H1 (cell line): Measurements from ENCODE around the gene IGLON5. TPM values are rescaled to one million over a fixed set of nuclear protein-coding genes. Genes with fewer than 3 reads are reported as not detected.

Experiments
- CTCF ChIA-PET: fragments of 300-600 bp; sonication (Branson Sonifier 250); formaldehyde crosslinking; loops from one replicate; lab custom pipeline; 2021; ENCODE audit not compliant: partially characterized antibody; lab: Charles Lee
- POLR2A ChIA-PET: fragments of 300-600 bp; sonication (Branson Sonifier 250); formaldehyde crosslinking; loops from one replicate; lab custom pipeline; 2021; ENCODE audit warnings: inconsistent platforms; ENCODE audit not compliant: partially characterized antibody; lab: Charles Lee
- DNase-seq, 2 experiments: peaks; one replicate each; pipeline versions ENCODE4 v3.0.0 to v3.0.0-alpha.2; 2010 to 2022; ENCODE audit warnings: low spot score in 2 of 2, low read depth in 1 of 2, mixed read lengths in 1 of 2
- FAIRE-seq: peaks from 2 replicates; lab custom pipeline; 2011; peaks lifted over from hg19 to GRCh38; lab: Jason Lieb, UNC
- H2AFZ ChIP-seq: 2 replicates; pipeline ENCODE4 v1.8.1; 2012; ENCODE audit warnings: low read length, inconsistent platforms
- H2AK5ac ChIP-seq: 2 replicates; pipeline ENCODE4 v1.6.1; 2013; ENCODE audit warnings: low read depth, low read length
- H2BK120ac ChIP-seq: replicated peaks from 2 replicates; pipeline ENCODE3; 2013; ENCODE audit warnings: low read depth, low read length, inconsistent platforms
- H2BK12ac ChIP-seq: 2 replicates; pipeline ENCODE4 v1.6.1; 2013; ENCODE audit warnings: low read depth, low read length
- H2BK15ac ChIP-seq: 2 replicates; pipeline ENCODE4 v1.6.1; 2013; ENCODE audit warnings: low read length
- H2BK20ac ChIP-seq: 2 replicates; pipeline ENCODE4 v1.6.1; 2013; ENCODE audit warnings: low read length
- H2BK5ac ChIP-seq: 2 replicates; pipeline ENCODE4 v1.6.1; 2013; ENCODE audit warnings: low read depth, low read length
- H3K14ac ChIP-seq: 2 replicates; pipeline ENCODE4 v1.6.1; 2013; ENCODE audit warnings: inconsistent platforms; ENCODE audit not compliant: insufficient read length
- H3K18ac ChIP-seq: 2 replicates; pipeline ENCODE4 v1.6.1; 2013; ENCODE audit warnings: low read length; ENCODE audit errors: extremely low read depth
- H3K23ac ChIP-seq: 2 replicates; pipeline ENCODE4 v1.6.1; 2013; ENCODE audit warnings: inconsistent platforms; ENCODE audit not compliant: insufficient read length
- H3K23me2 ChIP-seq: 2 replicates; pipeline ENCODE4 v1.6.1; 2013; ENCODE audit warnings: low read depth, low read length
- H3K27ac ChIP-seq: 2 replicates; pipeline ENCODE4 v1.6.1; 2011; ENCODE audit warnings: low read depth, low read length, inconsistent platforms
- H3K27me3 ChIP-seq, 4 experiments: replicated peaks in 1 of 4; 1 replicate in 1 of 4; 2 replicates in 3 of 4; pipeline versions ENCODE4 v1.6.1 to v1.8.1; 2011 to 2013; ENCODE audit warnings: low read length in 3 of 4, mild to moderate bottlenecking in 3 of 4, inconsistent platforms in 2 of 4, mixed read lengths in 2 of 4, moderate library complexity in 1 of 4; ENCODE audit not compliant: control insufficient read depth in 3 of 4, insufficient read depth in 3 of 4; ENCODE audit errors: extremely low read depth in 1 of 4
- H3K36me3 ChIP-seq, 4 experiments: 2 replicates each; pipeline versions ENCODE4 v1.6.1 to v1.8.1; 2011 to 2013; ENCODE audit warnings: mild to moderate bottlenecking in 4 of 4, low read length in 3 of 4, moderate library complexity in 2 of 4, control low read depth in 1 of 4, inconsistent platforms in 1 of 4; ENCODE audit not compliant: insufficient read depth in 4 of 4, control insufficient read depth in 2 of 4
- H3K4ac ChIP-seq: replicated peaks from 2 replicates; pipeline ENCODE3; 2013; ENCODE audit warnings: low read length, low read depth, mixed read lengths, inconsistent platforms; ENCODE audit not compliant: insufficient read length
- H3K4me1 ChIP-seq, 4 experiments: replicated peaks in 1 of 4; 1 replicate in 1 of 4; 2 replicates in 3 of 4; pipeline versions ENCODE4 v1.6.1 to v1.8.1; 2011 to 2013; ENCODE audit warnings: low read length in 3 of 4, inconsistent platforms in 2 of 4, mixed read lengths in 1 of 4; ENCODE audit not compliant: insufficient read depth in 4 of 4, control insufficient read depth in 3 of 4
- H3K4me2 ChIP-seq, 2 experiments: 2 replicates each; pipeline versions ENCODE4 v1.6.1 to v1.8.1; 2011 to 2013; ENCODE audit warnings: low read depth in 2 of 2, low read length in 2 of 2, control low read depth in 1 of 2, inconsistent platforms in 1 of 2, mild to moderate bottlenecking in 1 of 2; ENCODE audit not compliant: insufficient read depth in 1 of 2
- H3K4me3 ChIP-seq, 4 experiments: fragments of 200-600, 300-600 bp in 1 of 4; sonication (generic), shearing (Covaris generic), sonication (Bioruptor Twin) in 1 of 4; 2 replicates each; pipeline versions ENCODE4 v1.5.1 to v1.8.1; 2011 to 2016; ENCODE audit warnings: low read length in 4 of 4, low read depth in 3 of 4, control low read depth in 2 of 4, inconsistent platforms in 2 of 4, mild to moderate bottlenecking in 2 of 4, mixed read lengths in 1 of 4, moderate library complexity in 1 of 4; ENCODE audit not compliant: insufficient read depth in 2 of 4; ENCODE audit errors: extremely low read depth in 1 of 4
- H3K56ac ChIP-seq: replicated peaks from 2 replicates; pipeline ENCODE3; 2013; ENCODE audit warnings: low read depth, mild to moderate bottlenecking, mixed read lengths, low read length, inconsistent platforms; ENCODE audit not compliant: insufficient read length
- H3K79me1 ChIP-seq: 2 replicates; pipeline ENCODE4 v1.6.1; 2013; ENCODE audit warnings: low read depth, low read length, control low read depth
- H3K79me2 ChIP-seq, 2 experiments: 2 replicates each; pipeline versions ENCODE4 v1.6.1 to v1.8.1; 2012 to 2013; ENCODE audit warnings: low read length in 2 of 2, mild to moderate bottlenecking in 2 of 2, inconsistent platforms in 1 of 2; ENCODE audit not compliant: insufficient read depth in 2 of 2, control insufficient read depth in 1 of 2
- H3K9ac ChIP-seq, 4 experiments: replicated peaks in 1 of 4; 1 replicate in 1 of 4; 2 replicates in 3 of 4; pipeline versions ENCODE4 v1.6.1 to v1.8.1; 2011 to 2013; ENCODE audit warnings: low read depth in 3 of 4, low read length in 3 of 4, control low read depth in 2 of 4, mild to moderate bottlenecking in 2 of 4, moderate library complexity in 2 of 4, inconsistent platforms in 1 of 4; ENCODE audit errors: extremely low read depth in 1 of 4
- H3K9me3 ChIP-seq, 2 experiments: 2 replicates each; pipeline versions ENCODE4 v1.6.1 to v1.8.1; 2012 to 2013; ENCODE audit warnings: mild to moderate bottlenecking in 2 of 2, moderate library complexity in 2 of 2, control low read depth in 1 of 2, inconsistent platforms in 1 of 2, low read depth in 1 of 2, low read length in 1 of 2, mixed read lengths in 1 of 2; ENCODE audit not compliant: insufficient read depth in 2 of 2
- H4K20me1 ChIP-seq, 2 experiments: replicated peaks in 1 of 2; 2 replicates each; pipeline versions ENCODE3 to v1.8.1; 2011 to 2013; ENCODE audit warnings: inconsistent platforms in 2 of 2, low read length in 2 of 2, mild to moderate bottlenecking in 1 of 2; ENCODE audit not compliant: insufficient read depth in 2 of 2, control insufficient read depth in 1 of 2
- H4K5ac ChIP-seq: 2 replicates; pipeline ENCODE4 v1.6.1; 2013; ENCODE audit warnings: low read length, low read depth, mixed read lengths, inconsistent platforms; ENCODE audit not compliant: insufficient read length
- H4K8ac ChIP-seq: 2 replicates; pipeline ENCODE4 v1.8.0; 2013; ENCODE audit warnings: mild to moderate bottlenecking, moderate library complexity, low read length, inconsistent platforms; ENCODE audit not compliant: insufficient read depth; ENCODE audit errors: extremely low read depth
- H4K91ac ChIP-seq: replicated peaks from 2 replicates; pipeline ENCODE3; 2013; ENCODE audit warnings: low read length, mixed read lengths, inconsistent platforms; ENCODE audit not compliant: insufficient read length
- EGR1 ChIP-seq: IDR thresholded peaks from 2 replicates; pipeline ENCODE4 v1.6.1; 2011; ENCODE audit warnings: low read depth, low read length, borderline replicate concordance
- NRF1 ChIP-seq: IDR thresholded peaks from 2 replicates; pipeline ENCODE4 v1.6.1; 2011; ENCODE audit warnings: mild to moderate bottlenecking, low read depth, low read length, improper control_type of control experiment
- POU5F1 ChIP-seq: IDR thresholded peaks from 2 replicates; pipeline ENCODE4 v1.6.1; 2011; ENCODE audit warnings: low read depth, mild to moderate bottlenecking, low read length, moderate library complexity
- RFX5 ChIP-seq: IDR thresholded peaks from 2 replicates; pipeline ENCODE4 v1.6.1; 2011; ENCODE audit warnings: low read depth, low read length, improper control_type of control experiment, borderline replicate concordance
- RNF2 ChIP-seq: fragments of 200-900, 300-1000 bp; sonication (generic); IDR thresholded peaks from 2 replicates; pipeline ENCODE4 v1.7.1; 2016; ENCODE audit warnings: borderline replicate concordance, low read depth, mild to moderate bottlenecking, antibody characterized with exemption, low read length; ENCODE audit not compliant: poor library complexity, severe bottlenecking; ENCODE audit errors: missing control alignments
- RXRA ChIP-seq: IDR thresholded peaks from 2 replicates; pipeline ENCODE4 v1.6.1; 2011; ENCODE audit warnings: low read depth, mild to moderate bottlenecking, low read length, moderate library complexity; ENCODE audit not compliant: insufficient read depth
- WGBS, 2 experiments: shearing (Covaris generic) in 1 of 2; methylation state at CpG; one replicate each; pipeline versions ENCODE4 v1.1.6 to v1.1.7; 2013 to 2015; ENCODE audit warnings: low lambda C conversion rate in 2 of 2, mixed read lengths in 2 of 2, inconsistent platforms in 1 of 2, low coverage in 1 of 2, missing lambda C conversion rate in 1 of 2; ENCODE audit not compliant: insufficient replicate concordance in 2 of 2, insufficient coverage in 1 of 2, insufficient read length in 1 of 2; ENCODE audit errors: extremely low coverage in 1 of 2, missing lambda C conversion rate in 1 of 2; 5-methylcytosine and 5-hydroxymethylcytosine counted together
- polyA plus RNA-seq, 7 experiments: library from polyadenylated mRNA; depleted of rRNA in 3 of 7; stranded (reverse) in 5 of 7; unstranded in 2 of 7; fragments of >200 nt in 5 of 7; fragments of 200-250 nt in 2 of 7; gene quantifications; 1 replicate in 5 of 7; 2 replicates in 1 of 7; 4 replicates in 1 of 7; pipeline versions ENCODE4 v1.2.1 to v1.2.3, GENCODE V29; 2011 to 2013; ENCODE audit warnings: missing spikeins in 2 of 7, mixed read lengths in 2 of 7
- total RNA-seq: library from RNA; stranded (reverse); fragmentation: NEBNext Ultra II Directional; extraction: Animal tissue kit (Norgen Biotek cat#: 25700); gene quantifications from 2 replicates; pipeline ENCODE4 v1.2.1, GENCODE V29; 2021
- TF ChIP-seq, protein P1 (sequence below): IDR thresholded peaks from 2 replicates; pipeline ENCODE4 v1.6.1; 2011; ENCODE audit warnings: low read depth, mild to moderate bottlenecking, low read length; ENCODE audit not compliant: insufficient read depth
- TF ChIP-seq, protein P2 (sequence below): IDR thresholded peaks from 2 replicates; pipeline ENCODE4 v1.6.1; 2012; ENCODE audit warnings: inconsistent platforms
- TF ChIP-seq, protein P3 (sequence below): IDR thresholded peaks from 2 replicates; pipeline ENCODE4 v1.6.1; 2012; ENCODE audit warnings: low read length, inconsistent platforms

IGLON5 gene
- total and polyA plus RNA-seq, 2 of the 8 experiments (the other 6 are each of a cell fraction or from before 2014, with no cell fraction given), result 31.8 to 34.6 TPM

DNA sequence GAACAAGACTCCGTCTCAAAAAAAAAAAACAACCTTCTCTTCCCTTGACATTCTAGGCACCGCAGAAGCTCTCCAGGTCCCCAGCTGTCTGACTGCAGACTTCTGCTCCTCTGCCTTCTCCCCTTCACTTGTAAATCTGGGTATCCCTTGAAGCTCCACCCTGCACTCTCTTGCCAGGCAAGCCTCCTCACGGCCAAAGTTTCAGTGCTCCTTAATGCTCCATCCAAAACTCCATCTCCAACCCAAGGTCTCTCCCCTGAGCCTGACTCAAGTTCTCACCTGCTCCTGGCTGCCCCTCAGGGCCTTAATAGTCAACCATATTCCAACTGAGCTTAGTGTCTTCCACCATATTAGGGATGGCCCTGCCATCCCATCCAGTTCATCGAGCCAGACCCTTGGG lies 58.8 kb downstream of the IGLON5 start:
- Histone ChIP-seq H2BK15ac (peak overlapping the region; percentile 81; the same call in 1 of the 2 replicates), H3K14ac (no peak overlapping the region), H3K56ac (no peak overlapping the region), H2AFZ (no peak overlapping the region), H3K4ac (no peak overlapping the region), H3K27ac (no peak overlapping the region), H4K8ac (no peak overlapping the region), H2AK5ac (0 out of 2 replicates have a peak overlapping the region, but pooled peaks have one; percentile 65), H2BK12ac (0 out of 2 replicates have a peak overlapping the region, but pooled peaks have one; percentile 60), H2BK5ac (no peak overlapping the region), H3K9me3 (no peaks in the 10 kb centered on the region), H3K27me3 (no peaks in the 10 kb centered on the region; a peak in 2 of 7 replicates), H3K36me3 (no peaks in the 10 kb centered on the region), H3K23ac (no peak overlapping the region), H2BK20ac (no peak overlapping the region), H3K79me2 (no peaks in the 10 kb centered on the region), H3K23me2 (peaks cover 22% of the 10 kb centered on the region), H4K91ac (no peak overlapping the region), H3K79me1 (no peaks in the 10 kb centered on the region), H3K4me3 (no peak overlapping the region), H3K9ac (no peak overlapping the region), H2BK120ac (no peak overlapping the region), H3K18ac (no peak overlapping the region), H4K20me1 (no peaks in the 10 kb centered on the region), H4K5ac (no peak overlapping the region), H3K4me1 (peaks cover 0 to 17% (median 10%) of the 10 kb centered on the region in 4 experiments; a peak in 6 of 7 replicates), H3K4me2 (no peak overlapping the region)
- CTCF ChIA-PET, result interaction anchor here (0.6 to 1.3 kb wide), 7 partner anchors 17 to 212 kb away, joined by 3 to 5 read pairs (median 4); partner anchors contain the start of genes LIM2 and SIGLEC10
- POLR2A ChIA-PET, result interaction anchor here (1.3 kb wide), 1 partner anchor 29 kb away, joined by 3 read pairs; the partner anchor contains the start of gene VSIG10L
- 87% methylated on average over 4 of the region's 4 CpGs; no CpG with 5 or more reads in 1 of the 2 experiments for WGBS, 2 experiments
- no peak for FAIRE-seq
- TF ChIP-seq RNF2 (no peak), POU5F1 (no peak), EGR1 (no peak), RXRA (no peak), NRF1 (no peak), RFX5 (no peak)
- TF ChIP-seq, protein P1, sequence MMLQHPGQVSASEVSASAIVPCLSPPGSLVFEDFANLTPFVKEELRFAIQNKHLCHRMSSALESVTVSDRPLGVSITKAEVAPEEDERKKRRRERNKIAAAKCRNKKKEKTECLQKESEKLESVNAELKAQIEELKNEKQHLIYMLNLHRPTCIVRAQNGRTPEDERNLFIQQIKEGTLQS, result no peak
- TF ChIP-seq, protein P2, sequence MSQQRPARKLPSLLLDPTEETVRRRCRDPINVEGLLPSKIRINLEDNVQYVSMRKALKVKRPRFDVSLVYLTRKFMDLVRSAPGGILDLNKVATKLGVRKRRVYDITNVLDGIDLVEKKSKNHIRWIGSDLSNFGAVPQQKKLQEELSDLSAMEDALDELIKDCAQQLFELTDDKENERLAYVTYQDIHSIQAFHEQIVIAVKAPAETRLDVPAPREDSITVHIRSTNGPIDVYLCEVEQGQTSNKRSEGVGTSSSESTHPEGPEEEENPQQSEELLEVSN, result no peak
- TF ChIP-seq, protein P3, sequence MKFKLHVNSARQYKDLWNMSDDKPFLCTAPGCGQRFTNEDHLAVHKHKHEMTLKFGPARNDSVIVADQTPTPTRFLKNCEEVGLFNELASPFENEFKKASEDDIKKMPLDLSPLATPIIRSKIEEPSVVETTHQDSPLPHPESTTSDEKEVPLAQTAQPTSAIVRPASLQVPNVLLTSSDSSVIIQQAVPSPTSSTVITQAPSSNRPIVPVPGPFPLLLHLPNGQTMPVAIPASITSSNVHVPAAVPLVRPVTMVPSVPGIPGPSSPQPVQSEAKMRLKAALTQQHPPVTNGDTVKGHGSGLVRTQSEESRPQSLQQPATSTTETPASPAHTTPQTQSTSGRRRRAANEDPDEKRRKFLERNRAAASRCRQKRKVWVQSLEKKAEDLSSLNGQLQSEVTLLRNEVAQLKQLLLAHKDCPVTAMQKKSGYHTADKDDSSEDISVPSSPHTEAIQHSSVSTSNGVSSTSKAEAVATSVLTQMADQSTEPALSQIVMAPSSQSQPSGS, result no peak
- DNase-seq, result no peak
